Left lung (tissue), 10 donors: Measurements from ENCODE around the gene FAM43A. TPM values are rescaled to one million over a fixed set of nuclear protein-coding genes. Genes with fewer than 3 reads are reported as not detected.
A peak's percentile ranks its signal among the peaks of the same experiment; 100 is the strongest.

Experiments used
- ATAC-seq: fragments of 200-7000 bp; cut with Tn5 transposase; one replicate; pipeline ENCODE4 v1.9.1; 2020; ENCODE audit warnings: moderate library complexity
- DNase-seq, 4 donors: peaks; one replicate each; pipeline ENCODE4 v3.0.0-alpha.2; 2013 to 2020
- H3K27ac ChIP-seq, 2 donors: fragments of 200-600 bp; sonication (generic) in 1 of 2; one replicate each; pipeline versions ENCODE4 v1.5.0 to v1.8.0; 2020 to 2021
- H3K27me3 ChIP-seq, 2 donors: fragments of 200-600 bp; sonication (generic) in 1 of 2; one replicate each; pipeline versions ENCODE4 v1.5.0 to v1.8.0; 2020 to 2021
- H3K36me3 ChIP-seq, 2 donors: fragments of 200-600 bp; sonication (generic) in 1 of 2; one replicate each; pipeline versions ENCODE4 v1.5.0 to v1.8.0; 2020 to 2021
- H3K4me1 ChIP-seq, 2 donors: fragments of 200-600 bp; one replicate each; pipeline ENCODE4 v1.8.0; 2021
- H3K4me3 ChIP-seq, 2 donors: fragments of 200-600 bp; sonication (generic) in 1 of 2; one replicate each; pipeline versions ENCODE4 v1.5.0 to v1.8.0; 2020 to 2021; ENCODE audit warnings: mild to moderate bottlenecking in 1 of 2
- H3K9me3 ChIP-seq, 2 donors: fragments of 200-600 bp; sonication (generic) in 1 of 2; one replicate each; pipeline versions ENCODE4 v1.5.0 to v1.8.0; 2020 to 2021
- CTCF ChIP-seq, 2 donors: fragments of 200-600 bp; sonication (generic) in 1 of 2; IDR thresholded peaks; one replicate each; pipeline versions ENCODE4 v1.5.0 to v1.8.0; 2021; ENCODE audit warnings: antibody characterized with exemption in 2 of 2
- intact Hi-C, 2 donors: fragments of 100-400 bp; cut with DNase I; formaldehyde crosslinking; loops; one replicate each; pipeline versions ENCODE4 v1.11.2 to v1.14.2; 2022
- polyA plus RNA-seq, 6 donors: library from polyadenylated mRNA; unstranded; fragments of 120-200 nt; gene quantifications; one replicate each; pipeline ENCODE4 v1.2.1, GENCODE V29; 2013; ENCODE audit not compliant: insufficient read length in 6 of 6
- total RNA-seq, 2 donors: library from RNA; stranded (reverse); fragmentation: NEBNext Ultra II Directional; extraction: Animal tissue kit (Norgen Biotek cat#: 25700); gene quantifications; one replicate each; pipeline ENCODE4 v1.2.1, GENCODE V29; 2021
- donor health status: DM: no; HTN: yes; CAD: no.
- donor health status: DM: no; HTN: no; CAD: no.

FAM43A gene
- total and polyA plus RNA-seq, 8 donors: 6.4 to 25.4 (median 17.2) TPM

GRCh38 chr3:194732617-194733016 is 46.9 kb downstream of the FAM43A start:
- DNase-seq (no peak), ATAC-seq (no peak)
- no peaks in the 10 kb centered on the region for H3K4me1 ChIP-seq
- H3K36me3 ChIP-seq: no peaks in the 10 kb centered on the region
- TF ChIP-seq CTCF (IDR thresholded peaks at IDR 0.05): no peak
- intact Hi-C loops: no loop called here
- H3K4me3 ChIP-seq: no peak overlapping the region
- no peak overlapping the region for H3K27ac ChIP-seq
- peaks cover 0 to 21% of the 10 kb centered on the region in 2 donors for H3K9me3 ChIP-seq
- no peaks in the 10 kb centered on the region for H3K27me3 ChIP-seq

- Histone ChIP-seq H3K27ac (peak overlapping the region in 1 of 2 donors; percentile 79), H3K4me3 (no peak overlapping the region), H3K4me1 (peaks cover 0 to 6% of the 10 kb centered on the region in 2 donors), H3K9me3 (peaks cover 0 to 21% of the 10 kb centered on the region in 2 donors), H3K27me3 (no peaks in the 10 kb centered on the region), H3K36me3 (no peaks in the 10 kb centered on the region)
- intact Hi-C loops: no loop called here
- DNase-seq: no peak
- TF ChIP-seq CTCF (IDR thresholded peaks at IDR 0.05): no peak
- no peak for ATAC-seq
These were observed 50.7 kb downstream of the FAM43A start for GRCh38 chr3:194736277-194736895.

GRCh38 chr3:194736896-194737600 is 51.4 kb downstream of the FAM43A start:
- DNase-seq (no peak), ATAC-seq (no peak)
- peaks cover 0 to 21% of the 10 kb centered on the region in 2 donors for H3K9me3 ChIP-seq
- H3K27me3 ChIP-seq: no peaks in the 10 kb centered on the region
- no peak overlapping the region for H3K4me3 ChIP-seq
- no peak for TF ChIP-seq CTCF (IDR thresholded peaks at IDR 0.05)
- intact Hi-C loops: no loop called here
- peak overlapping the region in 1 of 2 donors; percentile 79 for H3K27ac ChIP-seq
- no peaks in the 10 kb centered on the region for H3K36me3 ChIP-seq
- peaks cover 0 to 6% of the 10 kb centered on the region in 2 donors for H3K4me1 ChIP-seq

Other genes with a start within 250 kb of the FAM43A start
- 100 to 1,000 TPM; 121 to 123 TPM for gene ATP13A3, start 198.9 kb upstream of the FAM43A start, total RNA-seq
- 10 to 100 TPM; 52.0 to 65.1 (median 56.7) TPM for gene ATP13A3, start 198.9 kb upstream of the FAM43A start, polyA plus RNA-seq
- 10 to 100 TPM; 13.4 to 20.6 TPM for gene TMEM44, start 52.5 kb upstream of the FAM43A start, total RNA-seq
- gene TMEM44, start 52.5 kb upstream of the FAM43A start, polyA plus RNA-seq: 10 to 100 TPM; 33.8 to 46.2 (median 35.1) TPM
- gene LSG1, start 13.7 kb upstream of the FAM43A start, total RNA-seq: 10 to 100 TPM; 18.2 to 27.8 TPM
- gene LSG1, start 13.7 kb upstream of the FAM43A start, polyA plus RNA-seq: 10 to 100 TPM; 45.0 to 74.0 (median 48.8) TPM